ENCODE results near the gene PTPRZ1. TPM values are rescaled to one million over a fixed set of nuclear protein-coding genes. Genes with fewer than 3 reads are reported as not detected.

The PTPRZ1 gene
- total and polyA plus RNA-seq, 4 donors, result 0.07 to 0.17 (median 0.09) TPM; not detected in 1

DNA sequence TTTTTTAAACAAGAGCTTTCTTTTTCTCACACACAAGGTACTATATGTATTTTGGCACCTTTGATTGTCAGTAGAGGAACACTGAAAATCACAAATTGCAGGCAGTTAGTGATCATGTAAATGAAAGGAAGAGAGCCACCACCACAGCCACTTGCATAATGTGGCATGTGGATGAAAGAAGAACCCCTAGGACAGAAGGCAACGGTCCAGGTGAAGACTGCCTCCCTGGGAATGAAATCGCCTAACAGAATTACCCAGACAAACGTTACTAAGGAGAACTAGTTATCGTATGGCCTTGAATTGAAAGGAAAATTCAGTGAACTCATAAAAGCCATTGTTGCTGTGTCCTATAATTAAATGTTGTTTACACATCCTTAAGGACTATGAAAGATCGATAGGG, 41.2 kb upstream of the PTPRZ1 start:
- Histone ChIP-seq H3K9me3 (ENCODE audit: control insufficient read depth in 4 of 4, low read length in 3 of 4) (no peaks in the 10 kb centered on the region), H3K27me3 (ENCODE audit: control insufficient read depth in 4 of 4, insufficient read depth in 4 of 4, low read length in 3 of 4) (no peaks in the 10 kb centered on the region), H3K36me3 (ENCODE audit: control insufficient read depth in 4 of 4, insufficient read depth in 3 of 4, low read depth in 1 of 4, low read length in 3 of 4) (no peaks in the 10 kb centered on the region), H3K9ac (ENCODE audit: low read depth in 1 of 2, low read length in 2 of 2) (no peak overlapping the region), H3K4me3 (ENCODE audit: low read depth in 1 of 3, low read length in 3 of 3) (no peak overlapping the region), H3K4me1 (ENCODE audit: control insufficient read depth in 4 of 4, insufficient read depth in 4 of 4, low read length in 3 of 4) (no peaks in the 10 kb centered on the region), H3K27ac (ENCODE audit: low read depth in 1 of 2, low read length in 2 of 2) (no peak overlapping the region)
- TF ChIP-seq JUND (IDR thresholded peaks at IDR 0.05), result no peak
- TF ChIP-seq FOXA2 (IDR thresholded peaks at IDR 0.05), result no peak
- TF ChIP-seq RXRA (IDR thresholded peaks at IDR 0.05), result no peak
- TF ChIP-seq, protein P1, sequence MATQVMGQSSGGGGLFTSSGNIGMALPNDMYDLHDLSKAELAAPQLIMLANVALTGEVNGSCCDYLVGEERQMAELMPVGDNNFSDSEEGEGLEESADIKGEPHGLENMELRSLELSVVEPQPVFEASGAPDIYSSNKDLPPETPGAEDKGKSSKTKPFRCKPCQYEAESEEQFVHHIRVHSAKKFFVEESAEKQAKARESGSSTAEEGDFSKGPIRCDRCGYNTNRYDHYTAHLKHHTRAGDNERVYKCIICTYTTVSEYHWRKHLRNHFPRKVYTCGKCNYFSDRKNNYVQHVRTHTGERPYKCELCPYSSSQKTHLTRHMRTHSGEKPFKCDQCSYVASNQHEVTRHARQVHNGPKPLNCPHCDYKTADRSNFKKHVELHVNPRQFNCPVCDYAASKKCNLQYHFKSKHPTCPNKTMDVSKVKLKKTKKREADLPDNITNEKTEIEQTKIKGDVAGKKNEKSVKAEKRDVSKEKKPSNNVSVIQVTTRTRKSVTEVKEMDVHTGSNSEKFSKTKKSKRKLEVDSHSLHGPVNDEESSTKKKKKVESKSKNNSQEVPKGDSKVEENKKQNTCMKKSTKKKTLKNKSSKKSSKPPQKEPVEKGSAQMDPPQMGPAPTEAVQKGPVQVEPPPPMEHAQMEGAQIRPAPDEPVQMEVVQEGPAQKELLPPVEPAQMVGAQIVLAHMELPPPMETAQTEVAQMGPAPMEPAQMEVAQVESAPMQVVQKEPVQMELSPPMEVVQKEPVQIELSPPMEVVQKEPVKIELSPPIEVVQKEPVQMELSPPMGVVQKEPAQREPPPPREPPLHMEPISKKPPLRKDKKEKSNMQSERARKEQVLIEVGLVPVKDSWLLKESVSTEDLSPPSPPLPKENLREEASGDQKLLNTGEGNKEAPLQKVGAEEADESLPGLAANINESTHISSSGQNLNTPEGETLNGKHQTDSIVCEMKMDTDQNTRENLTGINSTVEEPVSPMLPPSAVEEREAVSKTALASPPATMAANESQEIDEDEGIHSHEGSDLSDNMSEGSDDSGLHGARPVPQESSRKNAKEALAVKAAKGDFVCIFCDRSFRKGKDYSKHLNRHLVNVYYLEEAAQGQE (IDR thresholded peaks at IDR 0.05), result no peak
- TF ChIP-seq FOXA1 (IDR thresholded peaks at IDR 0.05), result no peak
- no peak for TF ChIP-seq HNF4G (IDR thresholded peaks at IDR 0.05)
- TF ChIP-seq RAD21 (IDR thresholded peaks at IDR 0.05), result no peak
- TF ChIP-seq GABPA (IDR thresholded peaks at IDR 0.05 in 1 of 2, conservative IDR thresholded peaks at IDR 0.05 in 1 of 2), result no peak
- no peak for TF ChIP-seq TAF1 (conservative IDR thresholded peaks at IDR 0.05)
- TF ChIP-seq ZBTB33 (IDR thresholded peaks at IDR 0.05), result no peak
- TF ChIP-seq HNF4A (conservative IDR thresholded peaks at IDR 0.05), result no peak
- TF ChIP-seq NR2F2 (IDR thresholded peaks at IDR 0.05), result no peak
- no peak for TF ChIP-seq EGR1 (IDR thresholded peaks at IDR 0.05; ENCODE audit: low read depth in 2 of 2)
- TF ChIP-seq SP1 (IDR thresholded peaks at IDR 0.05), result no peak
- TF ChIP-seq YY1 (IDR thresholded peaks at IDR 0.05), result no peak
- no peak for TF ChIP-seq CTCF (IDR thresholded peaks at IDR 0.05; ENCODE audit: low read depth, low read length, missing input control)
- TF ChIP-seq, protein P2, sequence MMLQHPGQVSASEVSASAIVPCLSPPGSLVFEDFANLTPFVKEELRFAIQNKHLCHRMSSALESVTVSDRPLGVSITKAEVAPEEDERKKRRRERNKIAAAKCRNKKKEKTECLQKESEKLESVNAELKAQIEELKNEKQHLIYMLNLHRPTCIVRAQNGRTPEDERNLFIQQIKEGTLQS (IDR thresholded peaks at IDR 0.05), result no peak
- TF ChIP-seq, protein P3, sequence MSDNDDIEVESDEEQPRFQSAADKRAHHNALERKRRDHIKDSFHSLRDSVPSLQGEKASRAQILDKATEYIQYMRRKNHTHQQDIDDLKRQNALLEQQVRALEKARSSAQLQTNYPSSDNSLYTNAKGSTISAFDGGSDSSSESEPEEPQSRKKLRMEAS (IDR thresholded peaks at IDR 0.05), result no peak
- no peak for DNase-seq (ENCODE audit: low spot score)
- 48% methylated on average over 5 of the region's 5 CpGs for WGBS
